Measurements from ENCODE around the gene CSTB. TPM values are rescaled to one million over a fixed set of nuclear protein-coding genes. Genes with fewer than 3 reads are reported as not detected.

The CSTB gene
- total RNA-seq, 1 experiment from 2014 or later, result 40.7 TPM

DNA sequence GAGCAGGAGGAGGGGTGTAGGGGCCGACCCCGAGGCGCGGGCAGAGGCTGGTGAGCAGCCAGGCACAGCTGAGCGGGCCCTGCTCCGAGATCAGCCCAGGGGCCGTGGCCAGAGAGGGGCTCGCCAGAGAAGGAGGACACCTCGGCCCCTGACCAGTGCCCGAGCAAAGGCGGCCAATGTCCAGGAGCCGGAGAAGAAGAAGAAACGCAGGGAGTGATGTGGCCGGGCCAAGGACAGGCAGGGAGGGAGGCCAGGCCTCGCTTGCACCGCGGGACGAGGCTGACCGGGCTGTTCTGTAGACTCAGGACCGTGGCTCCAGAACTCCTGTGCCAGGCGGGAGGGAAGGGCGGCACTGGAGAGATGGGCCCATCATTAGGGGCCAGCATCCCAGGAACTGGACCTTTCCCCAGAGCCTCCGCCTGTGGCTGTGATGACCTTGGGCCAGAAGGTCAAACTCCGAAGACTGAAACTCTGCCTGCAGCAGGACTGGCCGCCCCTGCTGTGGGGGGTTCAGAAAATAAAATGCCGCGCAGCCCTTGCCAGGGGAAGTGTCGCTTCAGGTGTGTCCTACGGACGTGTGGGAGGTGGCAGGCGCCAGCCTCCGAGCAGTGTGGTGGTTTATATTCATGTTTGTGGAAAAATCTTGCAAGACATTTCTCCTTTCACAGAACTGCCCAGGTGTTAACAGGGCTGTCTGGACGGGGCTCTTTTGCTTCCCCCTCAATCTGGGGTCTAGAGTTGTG lies 27.6 kb upstream of the CSTB start:
- Histone ChIP-seq H3T11ph (ENCODE audit: low read length) (no peak overlapping the region), H4K8ac (replicated peaks; ENCODE audit: insufficient read length, low read depth, low read length) (no peak overlapping the region), H2BK15ac (ENCODE audit: low read depth, low read length) (no peak overlapping the region), H4K20me1 (ENCODE audit: control insufficient read depth, insufficient read depth, insufficient read length) (no peaks in the 10 kb centered on the region), H3K79me2 (ENCODE audit: insufficient read depth, low read length) (no peaks in the 10 kb centered on the region), H3K23me2 (ENCODE audit: insufficient read length, low read depth, low read length, poor library complexity, severe bottlenecking) (no peaks in the 10 kb centered on the region), H3K4me2 (ENCODE audit: insufficient read depth, insufficient read length, low read length) (no peak overlapping the region), H2AFZ (ENCODE audit: low read length) (no peak overlapping the region), H2BK20ac (ENCODE audit: low read depth, low read length, poor library complexity, severe bottlenecking) (no peak overlapping the region), H4K91ac (ENCODE audit: insufficient read length, low read depth, low read length) (no peak overlapping the region), H3K14ac (ENCODE audit: insufficient read depth, low read length) (no peak overlapping the region), H3K18ac (ENCODE audit: insufficient read length, low read depth, low read length) (no peak overlapping the region), H4K5ac (ENCODE audit: insufficient read length, low read depth, low read length) (no peak overlapping the region), H3K9ac (ENCODE audit: extremely low read depth, insufficient read length, low read length) (no peak overlapping the region), H2BK5ac (ENCODE audit: insufficient read length, low read length) (no peak overlapping the region), H3K79me1 (ENCODE audit: insufficient read depth, low read depth, low read length, poor library complexity, severe bottlenecking) (no peaks in the 10 kb centered on the region), H3K23ac (ENCODE audit: insufficient read length, low read depth, low read length) (no peak overlapping the region), H3K27me3 (ENCODE audit: insufficient read depth, low read length) (no peaks in the 10 kb centered on the region), H3K56ac (ENCODE audit: insufficient read length, low read depth, low read length) (no peak overlapping the region), H2AK5ac (ENCODE audit: insufficient read length, low read length) (no peak overlapping the region), H3K27ac (ENCODE audit: insufficient read length, low read depth, low read length) (no peak overlapping the region), H3K9me3 (ENCODE audit: control insufficient read depth, low read depth, low read length) (no peaks in the 10 kb centered on the region), H2BK120ac (ENCODE audit: low read depth, low read length, poor library complexity, severe bottlenecking) (no peak overlapping the region), H3K4me1 (ENCODE audit: insufficient read depth, low read length) (no peaks in the 10 kb centered on the region), H2BK12ac (ENCODE audit: insufficient read length, low read depth, low read length) (no peak overlapping the region), H3K4ac (ENCODE audit: low read depth, low read length) (no peak overlapping the region)
- no peaks in the 10 kb centered on the region for H3K4me1 Mint-ChIP-seq
- no peaks in the 10 kb centered on the region for H3K27me3 Mint-ChIP-seq (ENCODE audit: low read depth)
- H3K9me3 Mint-ChIP-seq, result no peaks in the 10 kb centered on the region
- no CpG with 5 or more reads among the region's 33 CpGs for WGBS (ENCODE audit: extremely low coverage, insufficient read length, low lambda C conversion rate)
- no peak for DNase-seq
- H3K36me3 Mint-ChIP-seq (ENCODE audit: insufficient read depth in 1 of 3, low read depth in 3 of 3), result peaks cover 39 to 65% (median 63%) of the 10 kb centered on the region in 3 experiments
- peak overlapping the region in 2 of 3 experiments; percentile 44 to 70; a peak in 2 of 7 replicates for H3K27ac Mint-ChIP-seq
- no peak overlapping the region for H3K4me3 Mint-ChIP-seq
- TF ChIP-seq, protein P1, sequence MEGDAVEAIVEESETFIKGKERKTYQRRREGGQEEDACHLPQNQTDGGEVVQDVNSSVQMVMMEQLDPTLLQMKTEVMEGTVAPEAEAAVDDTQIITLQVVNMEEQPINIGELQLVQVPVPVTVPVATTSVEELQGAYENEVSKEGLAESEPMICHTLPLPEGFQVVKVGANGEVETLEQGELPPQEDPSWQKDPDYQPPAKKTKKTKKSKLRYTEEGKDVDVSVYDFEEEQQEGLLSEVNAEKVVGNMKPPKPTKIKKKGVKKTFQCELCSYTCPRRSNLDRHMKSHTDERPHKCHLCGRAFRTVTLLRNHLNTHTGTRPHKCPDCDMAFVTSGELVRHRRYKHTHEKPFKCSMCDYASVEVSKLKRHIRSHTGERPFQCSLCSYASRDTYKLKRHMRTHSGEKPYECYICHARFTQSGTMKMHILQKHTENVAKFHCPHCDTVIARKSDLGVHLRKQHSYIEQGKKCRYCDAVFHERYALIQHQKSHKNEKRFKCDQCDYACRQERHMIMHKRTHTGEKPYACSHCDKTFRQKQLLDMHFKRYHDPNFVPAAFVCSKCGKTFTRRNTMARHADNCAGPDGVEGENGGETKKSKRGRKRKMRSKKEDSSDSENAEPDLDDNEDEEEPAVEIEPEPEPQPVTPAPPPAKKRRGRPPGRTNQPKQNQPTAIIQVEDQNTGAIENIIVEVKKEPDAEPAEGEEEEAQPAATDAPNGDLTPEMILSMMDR (conservative IDR thresholded peaks at IDR 0.05), result no peak
